Measurements from ENCODE around the gene PRRC2B.
A peak's percentile ranks its signal among the peaks of the same experiment; 100 is the strongest.
"Not testable (repeated sequence)": the region's sequence is repeated elsewhere in the genome, so short reads cannot be mapped to it uniquely, and the experiment has no call there.

PRRC2B gene

DNA sequence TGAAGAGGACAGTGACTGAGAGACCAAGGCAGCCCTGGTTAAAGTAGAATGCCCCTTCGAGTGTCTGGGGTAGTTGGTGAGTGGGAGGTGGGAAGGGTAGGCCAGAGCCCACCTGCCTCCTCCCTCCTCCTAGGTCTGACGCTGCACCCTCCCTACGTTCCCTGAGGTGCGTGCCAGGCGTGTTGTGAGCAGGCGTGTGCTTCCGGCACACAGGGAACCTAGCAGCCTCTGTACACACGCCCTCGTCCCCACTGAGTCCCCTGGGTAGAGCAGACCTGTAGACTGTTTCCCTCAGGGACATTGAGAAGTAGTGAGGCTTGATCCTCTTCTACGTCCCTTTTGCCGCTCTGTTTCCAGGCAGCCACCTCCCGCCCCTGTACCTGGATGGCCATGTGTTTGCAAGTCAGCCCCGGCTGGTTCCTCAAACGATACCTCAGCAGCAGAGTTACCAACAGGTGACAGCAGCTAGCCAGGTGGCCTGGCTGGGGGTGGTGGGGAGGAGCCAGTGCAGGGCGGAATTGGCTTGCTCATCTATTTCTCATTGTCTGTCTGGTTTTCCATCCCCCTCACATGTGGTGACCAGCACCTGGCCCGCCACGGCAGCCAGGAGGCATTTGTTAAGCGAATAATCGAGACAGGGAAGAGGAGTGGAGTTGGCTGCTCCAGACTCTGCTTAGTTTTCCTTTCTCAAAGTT, 92.0 kb downstream of the PRRC2B start:
- DNase-seq (ENCODE audit: low read depth, low spot score), result no peak

DNA sequence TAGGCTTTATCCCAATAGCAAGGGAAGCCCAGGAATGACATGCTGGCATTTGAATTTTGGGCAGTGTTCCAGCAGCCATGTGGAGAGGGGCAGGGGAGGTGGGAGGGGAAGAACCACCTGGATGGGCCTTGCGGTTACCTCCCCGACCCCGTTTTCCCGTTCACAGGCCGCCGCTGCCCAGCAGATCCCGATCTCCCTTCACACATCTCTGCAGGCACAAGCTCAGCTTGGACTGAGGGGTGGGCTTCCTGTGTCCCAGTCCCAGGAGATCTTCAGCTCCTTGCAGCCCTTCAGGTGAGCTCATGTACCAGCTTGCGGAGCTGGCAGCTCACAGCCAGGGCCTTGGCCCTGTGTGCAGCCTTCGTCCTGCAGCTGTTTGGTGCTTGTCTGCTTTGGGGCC, 93.1 kb downstream of the PRRC2B start:
- no peak for DNase-seq (ENCODE audit: low read depth, low spot score)

DNA sequence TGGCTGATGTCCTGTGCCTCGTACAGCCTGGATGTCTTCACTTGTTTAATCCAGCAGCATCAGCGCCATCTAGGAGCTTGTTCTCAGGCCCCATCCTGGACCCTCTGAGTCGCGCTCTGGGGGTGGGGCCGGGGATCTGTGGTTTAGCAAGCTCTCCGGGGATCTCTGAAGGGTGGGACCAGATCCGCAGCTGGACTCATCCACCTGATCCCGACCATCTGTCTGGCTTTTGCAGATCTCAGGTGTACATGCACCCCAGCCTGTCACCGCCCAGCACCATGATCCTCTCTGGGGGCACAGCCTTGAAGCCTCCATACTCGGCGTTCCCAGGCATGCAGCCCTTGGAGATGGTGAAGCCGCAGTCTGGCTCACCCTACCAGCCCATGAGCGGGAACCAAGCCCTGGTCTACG, 93.7 kb downstream of the PRRC2B start:
- no peak for DNase-seq (ENCODE audit: low read depth, low spot score)

DNA sequence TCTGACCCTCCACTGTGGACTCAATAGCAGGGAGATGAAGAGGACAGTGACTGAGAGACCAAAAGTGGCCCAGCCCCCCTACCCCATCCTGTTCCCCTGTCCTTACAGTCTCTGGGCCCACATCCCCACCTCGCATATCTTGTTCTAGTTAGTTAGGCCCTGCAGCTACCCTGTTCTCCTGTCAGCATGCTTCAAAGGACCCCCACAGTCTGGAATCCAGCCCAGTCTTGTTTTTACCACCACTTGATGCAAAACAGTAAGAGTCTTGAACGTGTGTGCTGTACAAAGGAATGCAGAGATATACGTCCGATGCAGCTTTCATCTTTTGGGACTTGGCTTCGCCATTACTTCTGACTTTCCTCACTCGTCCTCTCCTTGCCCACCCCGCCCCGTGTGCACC, 96.6 kb downstream of the PRRC2B start:
- DNase-seq (ENCODE audit: low read depth, low spot score), result no peak

DNA sequence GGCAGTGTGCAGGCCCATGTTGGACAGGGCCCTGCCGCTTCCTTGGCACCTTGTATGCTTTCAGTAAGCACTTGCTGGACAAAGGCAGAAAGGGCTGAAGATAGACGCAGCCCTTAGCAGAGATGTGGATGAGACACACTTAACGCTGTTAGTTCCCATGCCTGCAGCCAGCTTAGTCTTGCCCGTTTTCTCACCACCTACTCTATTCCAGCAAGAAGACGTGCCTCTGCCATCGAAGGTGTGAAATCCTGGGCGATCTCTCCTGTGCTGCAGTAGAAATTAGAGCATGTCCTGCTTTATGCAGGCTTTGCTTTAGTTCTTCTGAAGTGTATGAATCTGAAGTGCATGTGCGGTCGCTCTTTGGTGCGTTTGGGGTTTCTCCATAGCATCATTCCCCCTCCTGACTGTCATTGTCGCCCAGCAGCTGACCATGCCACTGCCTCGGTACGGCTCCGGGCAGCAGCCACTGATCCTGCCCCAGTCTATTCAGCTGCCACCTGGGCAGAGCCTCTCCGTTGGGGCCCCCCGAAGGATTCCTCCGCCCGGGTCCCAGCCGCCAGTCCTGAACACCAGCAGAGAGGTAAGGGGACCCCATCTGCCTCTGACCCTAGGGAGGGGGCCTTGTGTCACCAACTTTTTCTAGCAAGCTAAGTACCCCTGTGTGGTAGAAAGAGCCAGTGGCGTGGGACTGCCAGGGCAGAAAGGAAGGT, 97.3 kb downstream of the PRRC2B start:
- DNase-seq (ENCODE audit: low read depth, low spot score), result no peak

DNA sequence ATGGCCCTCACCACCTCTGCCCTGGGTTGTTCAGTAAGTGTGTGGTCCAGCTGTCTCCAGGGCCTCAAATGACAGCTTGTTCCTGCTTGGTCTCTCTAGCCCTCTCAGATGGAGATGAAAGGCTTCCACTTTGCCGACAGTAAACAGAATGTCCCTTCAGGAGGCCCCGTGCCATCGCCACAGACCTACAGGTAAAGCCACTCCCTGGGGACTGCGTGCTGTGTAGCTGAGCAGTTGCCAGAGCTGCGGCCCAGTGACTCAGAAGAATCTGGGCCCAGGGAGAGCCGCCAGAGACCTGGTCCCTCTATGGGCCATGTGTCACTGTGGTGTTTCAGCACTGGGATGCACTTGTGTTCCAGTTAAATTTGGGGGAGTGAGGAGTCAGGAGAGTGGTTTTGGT, 98.2 kb downstream of the PRRC2B start:
- DNase-seq (ENCODE audit: low read depth, low spot score), result no peak

DNA sequence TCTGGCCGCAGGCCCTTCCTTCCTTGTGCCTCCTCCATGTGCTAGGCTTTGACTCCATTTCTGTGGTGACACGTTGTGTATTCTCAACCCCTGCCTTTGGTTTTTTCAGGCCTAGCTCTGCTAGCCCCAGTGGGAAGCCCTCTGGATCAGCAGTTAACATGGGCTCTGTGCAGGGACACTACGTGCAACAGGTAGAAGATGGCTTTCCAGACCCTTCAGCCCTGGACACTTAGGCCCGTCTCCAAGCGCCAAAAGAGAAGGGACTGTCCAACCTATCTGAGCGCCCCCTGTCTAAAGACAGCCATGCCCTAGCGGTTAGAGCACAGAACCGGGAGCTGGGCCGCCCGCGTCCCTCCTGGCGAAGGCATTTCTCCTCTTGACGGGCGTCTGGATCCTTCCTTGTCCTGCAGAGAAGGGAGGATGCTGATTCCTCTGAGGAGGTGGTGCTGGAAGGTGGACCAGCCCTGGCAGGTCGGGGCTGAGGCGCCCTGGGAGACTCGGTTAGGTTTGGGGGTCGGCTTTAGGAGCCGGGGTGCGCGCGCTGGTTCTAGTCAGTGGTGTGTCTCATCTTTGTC, 100.5 kb downstream of the PRRC2B start:
- DNase-seq (ENCODE audit: low read depth, low spot score), result no peak

DNA sequence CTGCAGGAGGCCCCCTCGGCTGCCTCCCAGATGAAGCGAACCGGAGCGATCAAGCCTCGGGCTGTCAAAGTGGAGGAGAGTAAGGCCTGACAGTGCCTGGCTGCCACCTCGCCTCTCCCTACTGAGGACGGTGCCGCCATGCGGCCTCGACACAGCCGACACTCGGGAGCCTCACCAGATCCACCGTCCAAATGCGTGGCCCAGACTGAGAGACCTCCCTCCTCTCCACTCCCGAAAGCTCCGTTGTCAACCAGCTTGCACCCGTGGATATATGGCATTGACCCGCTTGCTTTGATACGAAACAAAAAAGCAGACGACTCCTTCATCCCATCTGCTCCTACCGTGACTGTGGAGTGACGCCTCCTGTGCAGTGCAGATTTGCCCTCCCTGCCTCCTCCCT, 101.9 kb downstream of the PRRC2B start:
- no peak for DNase-seq (ENCODE audit: low read depth, low spot score)

DNA sequence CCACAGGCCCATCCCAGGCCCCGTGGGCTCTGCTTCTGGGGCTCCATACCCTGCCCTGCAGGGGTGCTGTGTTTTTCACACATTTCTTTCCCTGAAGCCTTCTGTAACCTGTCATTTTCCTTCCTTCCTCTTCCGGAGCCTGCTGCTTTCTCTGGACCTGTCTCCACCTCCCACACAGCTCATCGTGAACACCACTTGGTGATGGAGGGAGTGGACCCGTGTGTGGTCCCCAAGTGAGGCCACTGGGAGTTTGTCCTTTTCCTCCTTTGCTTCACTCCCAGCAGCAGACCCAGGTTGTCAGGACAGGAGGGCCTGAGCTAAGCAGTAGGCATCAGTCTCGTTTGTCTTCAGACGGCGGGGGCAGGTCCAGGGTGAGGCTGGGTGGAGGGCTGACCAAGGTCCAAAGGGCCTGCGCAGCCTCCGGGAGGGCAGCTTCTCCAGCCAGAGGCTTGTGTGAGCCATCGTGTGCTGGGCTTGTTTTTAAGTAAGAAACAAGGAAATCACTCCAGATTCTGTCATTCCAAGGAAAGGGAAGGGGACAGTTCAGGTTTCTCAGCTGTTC, 103.0 kb downstream of the PRRC2B start:
- DNase-seq (ENCODE audit: low read depth, low spot score), result no peak

DNA sequence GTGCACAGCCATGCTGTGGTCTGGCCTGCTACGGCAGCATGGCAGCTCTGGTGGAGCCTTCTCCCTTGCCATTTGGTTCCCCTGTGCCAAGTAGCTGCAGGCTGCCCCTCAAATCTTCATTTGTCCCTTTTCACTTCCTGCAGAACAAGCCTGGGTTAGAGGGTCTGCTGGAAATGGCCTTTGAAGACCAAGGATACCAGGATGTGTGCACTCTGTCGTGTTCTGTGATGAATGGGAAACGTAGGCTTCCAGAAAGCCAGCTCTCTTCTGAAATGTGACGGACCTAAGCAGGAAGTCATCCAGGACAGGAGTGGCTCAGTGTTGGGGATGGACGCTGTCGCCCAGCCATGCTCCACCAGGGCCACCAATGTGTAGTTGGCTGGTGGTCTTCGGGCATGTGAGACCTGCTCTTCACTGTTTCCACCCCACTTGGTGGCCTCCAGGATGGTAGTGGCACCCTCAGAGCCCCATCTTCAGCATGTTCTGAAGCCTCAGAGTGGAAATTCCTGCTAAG, 105.4 kb downstream of the PRRC2B start:
- no peak for DNase-seq (ENCODE audit: low read depth, low spot score)

DNA sequence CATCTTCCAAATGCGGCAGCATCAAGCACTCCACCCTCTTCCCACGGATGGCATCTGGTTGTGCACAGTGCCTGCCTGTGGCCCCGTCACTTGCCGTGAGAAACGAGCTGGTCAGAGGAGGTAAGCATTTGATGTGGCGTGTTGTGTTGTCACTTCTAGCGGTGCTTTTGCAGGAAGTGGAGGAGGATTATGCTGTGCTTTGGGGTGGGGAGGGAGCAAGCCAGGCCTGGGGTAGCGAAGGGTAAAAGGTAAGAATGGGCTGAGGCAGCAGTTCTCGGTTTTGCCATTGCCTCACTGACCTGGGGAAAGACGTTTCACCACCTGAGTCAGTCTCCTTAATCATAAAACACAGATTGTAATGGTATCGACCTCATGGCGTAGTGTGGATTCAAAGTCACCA, 106.5 kb downstream of the PRRC2B start:
- DNase-seq (ENCODE audit: low read depth, low spot score), result no peak

DNA sequence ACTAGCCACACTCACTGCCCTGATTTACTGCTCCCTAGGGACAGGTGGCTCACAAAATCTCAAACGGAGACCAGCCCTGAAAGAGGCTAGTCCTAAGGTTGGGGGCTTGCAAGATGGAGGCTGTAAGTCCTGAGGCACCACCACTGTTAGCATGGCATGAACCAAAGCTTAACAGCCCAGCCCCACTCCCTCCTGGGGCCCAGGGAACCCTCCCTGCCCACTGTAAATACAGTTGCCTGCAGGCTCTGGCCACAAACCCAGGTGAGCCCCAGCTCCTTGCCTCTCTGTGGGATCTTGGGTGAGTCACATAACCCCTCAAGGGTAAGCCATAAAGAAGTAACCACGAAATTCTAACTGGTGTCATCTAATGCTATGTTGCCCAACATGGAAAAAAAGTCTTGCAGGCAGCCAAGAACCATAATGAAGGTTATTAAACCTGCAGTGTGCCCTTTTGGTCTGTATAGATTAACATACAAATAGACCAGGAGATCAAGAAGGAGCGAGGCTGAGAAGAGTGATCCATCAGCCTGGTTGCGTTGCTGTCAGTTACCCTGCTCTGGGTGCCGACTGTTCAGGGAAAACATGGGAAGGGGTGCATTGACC, 107.2 kb downstream of the PRRC2B start:
- peak; percentile 47 for DNase-seq (ENCODE audit: low read depth, low spot score)

DNA sequence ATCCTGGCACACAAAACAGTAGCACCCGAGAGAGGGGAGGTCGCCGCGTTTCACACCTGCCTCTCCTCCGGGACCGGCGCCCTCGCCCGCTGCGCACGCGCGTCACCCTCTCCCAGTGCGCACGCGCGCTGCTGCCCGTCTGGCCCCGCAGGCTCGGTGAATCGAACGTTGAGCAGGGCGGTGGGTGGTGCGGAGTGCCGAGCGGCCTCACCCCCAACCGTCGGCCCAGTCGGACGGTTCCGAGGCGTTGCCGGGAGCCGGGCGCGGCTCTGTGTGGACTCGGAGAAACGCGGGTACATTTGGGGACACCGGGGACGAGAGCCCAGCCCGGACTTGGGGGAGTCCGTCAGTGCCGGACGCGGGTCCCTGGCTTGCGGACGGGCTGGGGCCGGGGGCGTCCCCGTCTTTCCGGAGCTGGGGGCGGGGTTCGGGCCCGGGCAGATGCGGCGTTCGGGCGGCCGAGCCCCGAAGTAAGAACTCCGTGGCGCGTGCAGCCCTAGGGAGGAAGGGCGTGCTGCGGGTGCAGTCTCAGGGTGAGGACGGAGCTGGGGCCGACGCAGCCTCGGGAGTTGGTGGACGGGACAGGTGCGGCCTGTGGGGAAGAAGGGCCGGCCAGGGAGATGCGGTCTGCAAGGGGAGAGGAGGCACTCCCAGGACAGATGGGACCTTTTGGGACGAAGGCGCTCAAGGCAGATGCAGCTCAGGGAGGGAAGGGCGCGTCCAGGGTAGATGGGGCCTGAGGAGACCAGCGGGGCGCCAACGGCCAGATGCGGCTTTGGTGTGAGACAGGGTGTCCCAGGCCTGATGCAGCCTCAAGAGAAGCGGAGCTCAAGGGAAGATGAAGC, 109.1 kb downstream of the PRRC2B start, which contains the start of gene POMT1:
TSS of gene POMT1 (plus strand) at position 138 of the 845 bp plus-strand sequence. CDS start 1,301 bp downstream, outside the sequence.
- DNase-seq (ENCODE audit: low read depth, low spot score), result peak; percentile 92

DNA sequence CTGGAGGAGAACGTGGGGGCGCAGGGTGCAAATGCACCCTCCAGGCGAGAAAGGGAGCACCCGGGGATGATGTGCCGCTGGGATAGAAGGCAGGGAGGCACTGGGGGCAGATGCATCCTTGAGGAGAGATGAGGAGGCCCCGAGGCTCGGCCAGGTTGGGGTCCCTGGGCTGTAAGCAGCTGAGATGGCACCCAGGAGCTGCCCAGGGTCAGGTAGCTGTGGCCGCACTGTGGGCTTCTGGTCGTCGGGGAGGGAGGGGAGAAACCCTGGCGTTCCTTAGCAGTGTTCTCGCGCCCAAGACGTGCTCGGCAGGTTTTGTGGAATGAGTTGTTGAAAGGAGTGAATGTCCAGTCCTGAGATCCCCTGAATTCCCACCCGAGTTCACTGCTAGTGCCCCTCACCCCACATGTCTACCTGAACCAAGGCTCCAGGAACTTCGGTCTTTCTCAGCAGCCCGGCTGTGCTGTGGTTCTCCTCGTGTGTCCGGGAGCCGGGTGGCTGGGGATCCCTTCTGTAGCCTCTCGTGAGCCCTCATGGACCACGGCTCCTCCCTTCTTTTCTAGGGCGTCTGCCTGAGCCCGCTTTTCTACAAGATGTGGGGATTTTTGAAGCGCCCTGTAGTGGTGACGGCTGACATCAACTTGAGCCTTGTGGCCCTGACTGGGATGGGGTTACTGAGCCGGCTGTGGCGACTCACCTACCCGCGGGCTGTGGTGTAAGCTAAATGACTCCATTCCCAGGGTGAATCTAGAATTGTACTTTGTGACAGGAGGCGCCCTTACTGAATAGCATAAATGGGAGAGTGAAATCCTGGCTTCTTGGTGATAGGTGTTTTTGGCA, 110.0 kb downstream of the PRRC2B start:
- peak; percentile 47 for DNase-seq (ENCODE audit: low read depth, low spot score)

DNA sequence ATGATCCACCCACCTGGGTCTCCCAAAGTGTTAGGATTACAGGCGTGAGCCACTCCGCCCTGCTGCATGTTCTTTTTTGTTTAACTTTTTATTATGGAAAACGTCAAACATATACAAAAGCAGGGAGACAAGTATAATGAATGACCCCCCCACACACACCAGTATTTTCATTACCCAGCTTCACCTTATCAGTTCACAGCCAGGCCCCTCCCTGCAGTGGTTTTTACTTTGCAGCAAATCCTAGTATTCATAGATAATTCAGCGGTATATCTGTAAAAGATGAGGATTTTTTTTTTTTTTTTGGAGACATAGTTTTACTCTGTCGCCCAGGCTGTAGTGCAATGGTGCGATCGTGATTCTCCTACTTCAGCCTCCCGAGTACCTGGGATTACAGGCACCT, 111.1 kb downstream of the PRRC2B start:
- DNase-seq (ENCODE audit: low read depth, low spot score), result no peak

DNA sequence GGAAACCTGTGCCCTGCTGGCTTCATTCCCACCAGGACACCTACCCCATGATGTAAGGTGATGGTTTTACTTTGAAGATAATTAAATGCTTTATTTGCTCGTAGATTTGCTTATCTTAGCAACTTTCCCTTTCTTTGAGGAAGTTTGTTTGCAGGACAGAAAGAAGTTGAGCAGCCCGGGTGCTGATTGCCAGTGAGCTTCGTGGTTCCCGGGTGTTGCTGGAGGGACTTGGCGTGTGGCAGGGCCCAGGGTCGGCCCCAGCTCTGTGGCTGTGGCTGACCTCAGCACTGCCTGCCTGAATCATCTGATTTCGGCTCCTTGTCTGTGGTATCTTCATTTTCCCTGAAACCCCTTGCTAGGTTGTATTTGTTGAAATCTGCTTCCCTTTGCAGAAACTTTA, 117.5 kb downstream of the PRRC2B start:
- no peak for DNase-seq (ENCODE audit: low read depth, low spot score)

DNA sequence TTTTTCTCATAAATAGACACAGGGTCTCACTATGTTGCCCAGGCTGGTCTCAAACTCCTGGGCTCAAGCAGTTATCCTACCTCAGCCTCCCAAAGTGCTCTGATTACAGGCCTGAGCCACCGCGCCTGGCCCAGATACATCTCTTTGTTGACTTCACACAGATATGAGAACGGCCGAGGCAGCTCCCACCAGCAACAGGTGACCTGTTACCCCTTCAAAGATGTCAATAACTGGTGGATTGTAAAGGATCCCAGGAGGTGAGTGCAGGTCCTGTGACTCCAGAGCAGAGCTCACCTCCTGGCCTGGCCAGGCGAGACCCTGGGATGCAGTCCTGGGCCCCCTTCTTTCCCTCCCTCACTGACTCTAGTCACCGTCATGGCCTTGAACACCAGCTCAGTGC, 118.0 kb downstream of the PRRC2B start:
- DNase-seq (ENCODE audit: low read depth, low spot score), result no peak

DNA sequence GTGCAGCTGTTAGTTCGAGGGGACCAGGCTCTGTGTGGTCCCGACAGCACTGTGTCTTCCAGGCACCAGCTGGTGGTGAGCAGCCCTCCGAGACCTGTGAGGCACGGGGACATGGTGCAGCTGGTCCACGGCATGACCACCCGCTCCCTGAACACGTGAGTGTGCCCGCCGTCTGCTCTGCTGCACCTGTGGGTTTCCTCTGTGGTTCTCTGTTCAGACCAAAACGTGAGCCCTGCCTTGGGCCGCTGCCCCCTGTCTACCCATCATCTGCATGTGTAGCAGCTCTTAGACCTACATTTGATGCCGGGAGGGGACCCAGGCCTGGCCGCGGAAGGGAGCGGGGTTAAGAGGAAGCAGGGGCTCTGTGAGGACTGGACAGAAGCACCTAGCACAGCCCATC, 119.3 kb downstream of the PRRC2B start:
- no peak for DNase-seq (ENCODE audit: low read depth, low spot score)

DNA sequence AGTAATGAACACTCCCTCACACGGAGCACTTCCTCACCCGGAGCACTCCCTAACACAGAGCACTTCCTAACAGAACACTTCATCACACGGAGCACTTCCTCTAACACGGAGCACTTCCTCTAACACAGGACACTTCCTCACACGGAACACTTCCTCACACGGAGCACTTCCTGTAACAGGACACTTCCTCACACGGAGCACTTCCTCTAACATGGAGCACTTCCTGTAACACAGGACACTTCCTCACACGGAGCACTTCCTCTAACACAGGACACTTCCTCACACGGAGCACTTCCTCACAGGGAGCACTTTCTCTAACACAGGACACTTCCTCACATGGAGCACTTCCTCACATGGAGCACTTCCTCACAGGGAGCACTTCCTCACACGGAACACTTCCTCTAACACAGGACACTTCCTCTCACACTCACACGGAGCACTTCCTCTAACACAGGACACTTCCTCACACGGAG, 121.7 kb downstream of the PRRC2B start:
- not testable (repeated sequence) for DNase-seq (ENCODE audit: low read depth, low spot score)

DNA sequence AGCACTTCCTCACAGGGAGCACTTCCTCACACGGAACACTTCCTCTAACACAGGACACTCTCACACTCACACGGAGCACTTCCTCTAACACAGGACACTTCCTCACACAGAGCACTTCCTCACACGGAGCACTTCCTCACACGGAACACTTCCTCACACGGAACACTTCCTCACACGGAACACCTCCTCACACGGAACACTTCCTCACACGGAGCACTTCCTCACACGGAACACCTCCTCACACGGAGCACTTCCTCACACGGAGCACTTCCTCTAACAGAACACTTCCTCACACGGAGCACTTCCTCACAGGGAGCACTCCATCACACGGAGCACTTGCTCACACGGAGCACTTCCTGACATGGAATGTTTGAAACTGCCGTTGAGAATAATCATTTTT, 122.2 kb downstream of the PRRC2B start:
- no peak for DNase-seq (ENCODE audit: low read depth, low spot score)
